Smooth muscle cell (in vitro differentiated cells): Measurements from ENCODE around the gene SLC1A1. TPM values are rescaled to one million over a fixed set of nuclear protein-coding genes. Genes with fewer than 3 reads are reported as not detected.
A peak's percentile ranks its signal among the peaks of the same experiment; 100 is the strongest.

ENCODE experiments used
- DNase-seq: peaks from one replicate; lab custom pipeline; 2025; ENCODE audit not compliant: unreplicated experiment; lab: John Stamatoyannopoulos, UW
- H2AFZ ChIP-seq: fragments of 200-600 bp; sonication (generic); 2 replicates; pipeline ENCODE4 v1.6.0; 2016; ENCODE audit warnings: antibody characterized with exemption, low read depth, mild to moderate bottlenecking
- H3F3A ChIP-seq: fragments of 200-600 bp; sonication (generic); 2 replicates; pipeline ENCODE4 v1.6.0; 2017; ENCODE audit warnings: antibody characterized with exemption, low read depth
- H3K27ac ChIP-seq: fragments of 200-600 bp; sonication (generic); 2 replicates; pipeline ENCODE4 v1.5.1; 2016; ENCODE audit warnings: low read depth, mild to moderate bottlenecking
- H3K27me3 ChIP-seq: fragments of 200-600 bp; sonication (generic); 2 replicates; pipeline ENCODE4 v1.6.1; 2016; ENCODE audit warnings: low read depth, mild to moderate bottlenecking
- H3K36me3 ChIP-seq: fragments of 200-600 bp; sonication (generic); 2 replicates; pipeline ENCODE4 v1.5.1; 2016; ENCODE audit warnings: low read depth
- H3K4me1 ChIP-seq: fragments of 200-600 bp; sonication (generic); 2 replicates; pipeline ENCODE4 v1.5.1; 2016; ENCODE audit warnings: low read depth
- H3K4me2 ChIP-seq: fragments of 200-600 bp; sonication (generic); 2 replicates; pipeline ENCODE4 v1.6.0; 2016; ENCODE audit warnings: mild to moderate bottlenecking
- H3K4me3 ChIP-seq: fragments of 200-600 bp; sonication (generic); 2 replicates; pipeline ENCODE4 v1.5.1; 2016; ENCODE audit warnings: mild to moderate bottlenecking
- H3K79me2 ChIP-seq: fragments of 200-600 bp; sonication (generic); 2 replicates; pipeline ENCODE4 v1.6.0; 2016; ENCODE audit warnings: low read depth, mild to moderate bottlenecking
- H3K9ac ChIP-seq: fragments of 200-600 bp; sonication (generic); 2 replicates; pipeline ENCODE4 v1.6.0; 2016; ENCODE audit warnings: low read depth
- H3K9me3 ChIP-seq: fragments of 200-600 bp; sonication (generic); replicated peaks from 2 replicates; pipeline ENCODE4 v1.5.1; 2016; ENCODE audit warnings: low read depth
- H4K20me1 ChIP-seq: fragments of 200-600 bp; sonication (generic); 2 replicates; pipeline ENCODE4 v1.6.0; 2016; ENCODE audit warnings: low read depth
- CTCF ChIP-seq: fragments of 200-600 bp; sonication (generic); IDR thresholded peaks from 2 replicates; pipeline ENCODE4 v1.5.1; 2017; ENCODE audit warnings: borderline replicate concordance, mild to moderate bottlenecking, antibody characterized with exemption; ENCODE audit not compliant: insufficient read depth, poor library complexity, severe bottlenecking
- WGBS: methylation state at CpG from one replicate; pipeline ENCODE4 v1.1.7; 2016; ENCODE audit warnings: low lambda C conversion rate; 5-methylcytosine and 5-hydroxymethylcytosine counted together
- polyA plus RNA-seq: library from polyadenylated mRNA; unstranded; fragments of >200 nt; fragmentation: Nextera tagmentation; extraction: Ambion mirVana; gene quantifications from 2 replicates; pipeline ENCODE4 v1.2.1, GENCODE V29; 2016
- total RNA-seq: library from RNA; depleted of rRNA; stranded (reverse); fragments of >200 nt; gene quantifications from 2 replicates; pipeline ENCODE4 v1.2.3, GENCODE V29; 2014

SLC1A1 gene
- total RNA-seq (15.6 and 19.3 TPM in 2 replicates), polyA plus RNA-seq (6.1 and 11.3 TPM in 2 replicates)

- Histone ChIP-seq H3K27me3 (peaks cover 12% of the 10 kb centered on the region), H3K79me2 (no peaks in the 10 kb centered on the region), H3K27ac (no peak within 1 kb of the TSS), H3K4me3 (peak within 1 kb of the TSS; percentile 84), H4K20me1 (no peaks in the 10 kb centered on the region), H3K4me1 (peaks cover 15% of the 10 kb centered on the region), H3K4me2 (peak within 1 kb of the TSS; percentile 94), H3K9me3 (no peaks in the 10 kb centered on the region), H3F3A (peaks cover 6% of the 10 kb centered on the region), H3K36me3 (no peaks in the 10 kb centered on the region), H3K9ac (no peak within 1 kb of the TSS), H2AFZ (peak within 1 kb of the TSS; percentile 99)
- under 1% methylated on average over 69 of the region's 72 CpGs for WGBS
- no peak for TF ChIP-seq CTCF
- peak; percentile 58 for DNase-seq
These were observed at the start of gene SLC1A1 for GRCh38 chr9:4489919-4490704. TSS of gene SLC1A1 (plus strand) at chr9:4490468. CDS start at chr9:4490680, 212 bp downstream.

- TF ChIP-seq CTCF = no peak
- DNase-seq = no peak
- Histone ChIP-seq H2AFZ (peak overlapping the region; percentile 5), H3K36me3 (no peaks in the 10 kb centered on the region), H4K20me1 (no peaks in the 10 kb centered on the region), H3K4me1 (peaks cover 8% of the 10 kb centered on the region), H3K4me2 (no peak overlapping the region), H3K27me3 (no peaks in the 10 kb centered on the region), H3K4me3 (no peak overlapping the region), H3K27ac (no peak overlapping the region), H3K79me2 (no peaks in the 10 kb centered on the region), H3F3A (no peaks in the 10 kb centered on the region), H3K9me3 (no peaks in the 10 kb centered on the region), H3K9ac (no peak overlapping the region)
- WGBS = 39% methylated on average over 3 of the region's 3 CpGs
These were observed 47.5 kb upstream of the SLC1A1 start for GRCh38 chr9:4442806-4443205.

GRCh38 chr9:4443439-4443838 lies 46.8 kb upstream of the SLC1A1 start:
- no peak overlapping the region for H3K9ac ChIP-seq
- no peaks in the 10 kb centered on the region for H3K36me3 ChIP-seq
- no peak for DNase-seq
- H3K27ac ChIP-seq = no peak overlapping the region
- TF ChIP-seq CTCF = no peak
- no peak overlapping the region for H3K4me3 ChIP-seq
- no peak overlapping the region for H3K4me2 ChIP-seq
- no peaks in the 10 kb centered on the region for H4K20me1 ChIP-seq
- no peaks in the 10 kb centered on the region for H3K79me2 ChIP-seq
- no peak overlapping the region for H2AFZ ChIP-seq
- WGBS = 74% methylated on average over 1 of the region's 1 CpG
- H3F3A ChIP-seq = no peaks in the 10 kb centered on the region
- H3K9me3 ChIP-seq = no peaks in the 10 kb centered on the region
- H3K4me1 ChIP-seq = peaks cover 8% of the 10 kb centered on the region
- H3K27me3 ChIP-seq = no peaks in the 10 kb centered on the region

DNA sequence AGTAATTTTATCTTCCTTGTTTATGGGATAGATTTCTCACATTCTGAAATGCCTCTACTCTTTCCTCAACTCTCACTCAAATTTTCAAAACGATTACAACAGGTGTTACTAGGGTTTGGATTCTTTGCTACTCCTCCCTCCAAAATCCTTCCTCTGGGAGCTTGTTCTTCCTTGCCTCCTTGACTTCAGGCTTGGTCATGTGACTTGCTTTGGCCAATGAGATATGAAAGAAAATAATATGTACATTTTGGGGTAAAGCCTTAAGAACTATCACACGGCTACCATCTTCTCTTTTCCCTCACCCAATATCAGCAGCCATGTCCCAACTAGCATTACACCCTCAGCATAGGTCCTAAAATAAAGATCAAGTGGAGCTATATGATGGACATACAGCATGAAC lies 28.8 kb upstream of the SLC1A1 start:
- H3K27ac ChIP-seq = no peak overlapping the region
- 83% methylated on average over 2 of the region's 2 CpGs for WGBS
- TF ChIP-seq CTCF = no peak

More for the DNA sequence above, 28.8 kb upstream of the SLC1A1 start:
- DNase-seq = no peak
- Histone ChIP-seq H3K9ac (no peak overlapping the region), H3K4me3 (no peak overlapping the region), H2AFZ (no peak overlapping the region), H3K79me2 (no peaks in the 10 kb centered on the region), H3K9me3 (no peaks in the 10 kb centered on the region), H3K4me1 (no peaks in the 10 kb centered on the region), H3F3A (no peaks in the 10 kb centered on the region), H4K20me1 (no peaks in the 10 kb centered on the region), H3K4me2 (no peak overlapping the region), H3K36me3 (no peaks in the 10 kb centered on the region), H3K27me3 (no peaks in the 10 kb centered on the region)
